Epithelial cell of esophagus (primary cell): ENCODE measurements around the gene MYO16.

Source experiments
- DNase-seq: peaks from one replicate; pipeline ENCODE4 v3.0.0; 2010; ENCODE audit warnings: low read depth
- H3K4me3 ChIP-seq: 2 replicates; pipeline ENCODE4 v1.5.1; 2011; ENCODE audit warnings: mild to moderate bottlenecking, low read length, control low read depth
- CTCF ChIP-seq: IDR thresholded peaks from 2 replicates; pipeline ENCODE4 v1.5.1; 2011; ENCODE audit warnings: low read depth, mild to moderate bottlenecking, low read length, control low read depth, inconsistent platforms; ENCODE audit not compliant: insufficient read depth; ENCODE audit errors: missing control alignments

Gene MYO16

DNA sequence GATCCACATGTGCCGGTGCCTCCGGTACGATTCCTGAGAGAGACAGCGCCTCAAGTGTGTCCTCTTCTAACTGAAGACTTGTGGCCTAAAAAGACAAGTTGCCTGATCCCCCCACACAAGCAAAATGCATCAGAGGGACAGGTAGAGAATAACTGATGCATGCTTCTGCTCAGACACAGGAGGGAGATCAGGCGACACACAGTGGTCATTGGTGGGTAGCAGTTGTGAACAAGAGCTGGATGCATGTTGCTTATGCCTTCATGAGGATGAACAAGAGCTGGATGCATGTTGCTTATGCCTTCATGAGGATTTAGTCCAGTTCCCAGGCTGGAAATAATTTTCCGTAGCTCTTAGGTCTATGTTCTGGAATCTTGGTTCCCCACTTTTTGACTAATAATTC, 505.6 kb downstream of the MYO16 start:
- DNase-seq: no peak
- no peak overlapping the region for H3K4me3 ChIP-seq
- TF ChIP-seq CTCF: peak; percentile 13

GRCh38 chr13:109136873-109137272, 507.5 kb downstream of the MYO16 start:
- no peak for DNase-seq
- no peak for TF ChIP-seq CTCF
- no peak overlapping the region for H3K4me3 ChIP-seq

GRCh38 chr13:109139346-109139745, 509.9 kb downstream of the MYO16 start:
- H3K4me3 ChIP-seq: no peak overlapping the region
- no peak for TF ChIP-seq CTCF
- DNase-seq: no peak

DNA sequence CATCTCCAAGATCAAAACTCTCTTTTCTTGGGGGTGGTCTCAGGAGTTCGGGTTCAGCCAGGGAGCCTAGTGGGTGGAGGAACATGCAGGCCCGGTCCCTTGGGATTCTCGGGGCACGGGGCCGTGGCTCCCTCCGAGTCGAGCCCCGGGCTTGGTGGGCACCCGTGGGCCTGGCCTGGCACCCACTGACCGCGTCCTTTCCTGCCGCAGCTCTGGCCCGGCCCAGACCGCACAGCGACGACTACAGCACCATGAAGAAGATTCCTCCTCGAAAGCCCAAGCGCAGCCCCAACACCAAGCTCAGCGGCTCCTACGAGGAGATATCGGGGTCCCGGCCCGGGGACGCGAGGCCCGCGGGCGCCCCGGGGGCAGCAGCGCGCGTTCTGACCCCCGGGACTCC, 510.6 kb downstream of the MYO16 start:
- TF ChIP-seq CTCF: no peak
- DNase-seq: no peak
- no peak overlapping the region for H3K4me3 ChIP-seq

DNA sequence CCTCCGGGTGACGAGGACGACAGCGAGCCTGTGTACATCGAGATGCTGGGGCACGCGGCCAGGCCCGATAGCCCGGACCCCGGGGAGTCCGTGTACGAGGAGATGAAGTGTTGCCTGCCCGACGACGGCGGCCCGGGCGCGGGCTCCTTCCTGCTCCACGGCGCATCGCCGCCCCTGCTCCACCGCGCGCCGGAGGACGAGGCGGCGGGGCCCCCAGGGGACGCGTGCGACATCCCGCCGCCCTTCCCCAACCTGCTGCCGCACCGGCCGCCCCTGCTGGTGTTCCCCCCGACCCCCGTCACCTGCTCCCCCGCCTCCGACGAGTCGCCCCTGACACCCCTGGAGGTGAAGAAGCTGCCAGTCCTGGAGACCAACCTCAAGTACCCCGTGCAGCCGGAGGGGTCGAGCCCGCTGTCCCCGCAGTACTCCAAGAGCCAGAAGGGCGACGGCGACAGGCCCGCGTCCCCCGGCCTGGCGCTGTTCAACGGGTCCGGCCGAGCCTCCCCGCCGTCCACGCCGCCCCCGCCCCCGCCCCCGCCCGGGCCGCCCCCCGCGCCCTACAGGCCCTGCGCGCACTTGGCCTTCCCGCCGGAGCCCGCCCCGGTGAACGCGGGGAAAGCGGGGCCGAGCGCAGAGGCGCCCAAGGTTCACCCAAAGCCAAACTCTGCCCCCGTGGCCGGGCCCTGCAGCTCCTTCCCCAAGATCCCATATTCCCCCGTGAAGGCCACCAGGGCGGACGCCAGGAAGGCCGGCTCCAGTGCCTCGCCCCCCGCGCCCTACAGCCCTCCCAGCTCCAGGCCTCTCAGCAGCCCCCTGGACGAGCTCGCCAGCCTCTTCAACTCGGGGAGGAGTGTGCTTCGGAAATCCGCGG, 511.3 kb downstream of the MYO16 start:
- no peak overlapping the region for H3K4me3 ChIP-seq
- no peak for TF ChIP-seq CTCF
- DNase-seq: no peak

DNA sequence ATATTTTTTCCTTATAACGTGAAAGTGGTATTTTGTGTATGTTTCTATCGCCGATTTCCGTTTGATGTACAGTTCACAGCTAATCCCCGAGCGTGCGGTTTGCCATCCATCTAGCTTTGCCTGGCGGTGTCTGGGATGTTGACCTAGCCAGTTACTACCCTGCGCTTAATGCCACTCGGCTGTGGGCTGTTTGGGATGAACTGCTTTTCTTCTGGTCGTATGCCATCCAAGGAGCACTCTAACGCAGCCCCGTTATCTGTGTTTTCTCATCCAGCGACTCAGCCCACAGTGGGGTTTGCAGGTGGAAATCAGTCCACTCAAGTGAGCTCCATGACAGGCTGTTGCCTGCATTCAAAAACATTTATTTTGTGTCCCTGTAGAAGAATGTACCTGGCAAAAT, 512.3 kb downstream of the MYO16 start:
- TF ChIP-seq CTCF: no peak
- no peak for DNase-seq
- H3K4me3 ChIP-seq: no peak overlapping the region
